Nephron progenitor cell (in vitro differentiated cells): Measurements from ENCODE around the gene TRIM15.

Source experiments
- DNase-seq: peaks from one replicate; pipeline ENCODE4 v3.0.0; 2021
- H3K27ac Mint-ChIP-seq: 2 replicates; pipeline ENCODE4 v1.8.0; 2021; ENCODE audit warnings: mild to moderate bottlenecking, moderate library complexity, mixed read lengths
- H3K27me3 Mint-ChIP-seq: 2 replicates; pipeline ENCODE4 v1.8.0; 2021; ENCODE audit warnings: mild to moderate bottlenecking, low read depth, mixed read lengths; ENCODE audit not compliant: poor library complexity
- H3K36me3 Mint-ChIP-seq: 2 replicates; pipeline ENCODE4 v1.8.0; 2021; ENCODE audit warnings: low read depth, mixed read lengths
- H3K4me1 Mint-ChIP-seq: 2 replicates; pipeline ENCODE4 v1.8.0; 2021; ENCODE audit warnings: mixed read lengths
- H3K4me3 Mint-ChIP-seq: 2 replicates; pipeline ENCODE4 v1.8.0; 2021; ENCODE audit warnings: mild to moderate bottlenecking, moderate library complexity, mixed read lengths
- H3K9me3 Mint-ChIP-seq: 2 replicates; pipeline ENCODE4 v1.8.0; 2021; ENCODE audit warnings: mild to moderate bottlenecking, moderate library complexity, mixed read lengths
- TF ChIP-seq, protein P1 (sequence below): fragments of 200-600 bp; sonication (generic); IDR thresholded peaks from 2 replicates; pipeline ENCODE4 v1.5.0; 2021; ENCODE audit warnings: antibody characterized with exemption

Gene TRIM15

DNA sequence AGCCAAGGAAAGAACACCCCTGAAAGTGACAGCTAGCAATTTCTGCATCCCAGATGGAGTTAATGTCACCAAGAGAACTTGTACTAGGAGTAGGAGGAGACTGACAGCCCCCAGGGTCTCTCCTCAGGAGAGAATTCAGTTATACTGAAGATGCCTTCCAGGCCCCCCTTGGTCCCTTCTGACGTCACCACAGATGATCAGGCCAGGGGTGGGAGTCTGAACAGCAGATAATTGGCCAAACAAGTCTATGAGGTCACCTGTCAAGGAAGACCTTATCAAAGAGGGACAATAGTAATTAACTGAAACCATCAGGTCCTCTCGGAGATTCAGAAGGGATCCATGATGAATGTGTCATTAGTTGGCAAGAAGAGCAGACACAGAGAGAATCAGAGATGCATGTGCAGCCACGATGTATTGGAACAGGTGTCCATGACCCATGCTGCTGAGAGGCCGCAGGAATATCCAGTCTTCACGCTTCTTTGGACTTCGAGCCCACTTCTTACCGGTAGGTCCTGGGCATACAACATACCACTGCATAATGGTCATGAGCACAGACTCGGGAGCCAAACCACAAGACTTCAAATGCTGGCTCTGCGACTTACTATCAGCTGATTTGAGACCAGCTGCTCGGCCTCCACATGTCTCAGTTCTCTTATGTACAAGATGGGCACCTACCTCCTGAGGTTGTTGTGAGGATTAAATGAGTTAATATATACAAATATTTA, 12.5 kb upstream of the TRIM15 start:
- no peaks in the 10 kb centered on the region for H3K4me1 Mint-ChIP-seq
- TF ChIP-seq, protein P1, sequence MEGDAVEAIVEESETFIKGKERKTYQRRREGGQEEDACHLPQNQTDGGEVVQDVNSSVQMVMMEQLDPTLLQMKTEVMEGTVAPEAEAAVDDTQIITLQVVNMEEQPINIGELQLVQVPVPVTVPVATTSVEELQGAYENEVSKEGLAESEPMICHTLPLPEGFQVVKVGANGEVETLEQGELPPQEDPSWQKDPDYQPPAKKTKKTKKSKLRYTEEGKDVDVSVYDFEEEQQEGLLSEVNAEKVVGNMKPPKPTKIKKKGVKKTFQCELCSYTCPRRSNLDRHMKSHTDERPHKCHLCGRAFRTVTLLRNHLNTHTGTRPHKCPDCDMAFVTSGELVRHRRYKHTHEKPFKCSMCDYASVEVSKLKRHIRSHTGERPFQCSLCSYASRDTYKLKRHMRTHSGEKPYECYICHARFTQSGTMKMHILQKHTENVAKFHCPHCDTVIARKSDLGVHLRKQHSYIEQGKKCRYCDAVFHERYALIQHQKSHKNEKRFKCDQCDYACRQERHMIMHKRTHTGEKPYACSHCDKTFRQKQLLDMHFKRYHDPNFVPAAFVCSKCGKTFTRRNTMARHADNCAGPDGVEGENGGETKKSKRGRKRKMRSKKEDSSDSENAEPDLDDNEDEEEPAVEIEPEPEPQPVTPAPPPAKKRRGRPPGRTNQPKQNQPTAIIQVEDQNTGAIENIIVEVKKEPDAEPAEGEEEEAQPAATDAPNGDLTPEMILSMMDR: no peak
- H3K4me3 Mint-ChIP-seq: no peak overlapping the region
- H3K36me3 Mint-ChIP-seq: no peaks in the 10 kb centered on the region
- peaks cover 27% of the 10 kb centered on the region for H3K27me3 Mint-ChIP-seq
- no peaks in the 10 kb centered on the region for H3K9me3 Mint-ChIP-seq
- no peak for DNase-seq
- H3K27ac Mint-ChIP-seq: no peak overlapping the region

DNA sequence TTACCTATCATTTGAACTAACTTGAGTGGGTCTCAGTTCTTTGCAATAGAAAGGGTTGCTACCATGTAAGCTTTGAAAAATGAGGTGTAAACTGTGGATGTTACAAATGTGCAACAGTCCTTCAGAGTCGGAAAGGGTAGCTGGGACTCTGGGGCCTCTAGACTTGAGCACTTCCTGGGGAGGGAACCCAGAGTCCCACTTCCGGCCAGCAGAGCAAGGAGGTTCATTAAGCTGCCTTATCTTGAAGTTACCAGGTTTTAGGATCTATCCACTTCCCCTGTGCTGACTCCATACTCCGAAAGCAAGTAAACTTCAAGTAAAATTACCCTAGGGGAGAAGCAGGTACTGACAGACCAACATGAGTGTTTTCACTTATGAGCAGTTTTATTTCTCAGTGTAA, 11.8 kb upstream of the TRIM15 start:
- Mint-ChIP-seq H3K4me3 (no peak overlapping the region), H3K4me1 (peaks cover 4% of the 10 kb centered on the region), H3K27ac (no peak overlapping the region), H3K9me3 (no peaks in the 10 kb centered on the region), H3K36me3 (no peaks in the 10 kb centered on the region), H3K27me3 (peaks cover 30% of the 10 kb centered on the region)
- TF ChIP-seq, protein P1: no peak
- no peak for DNase-seq

DNA sequence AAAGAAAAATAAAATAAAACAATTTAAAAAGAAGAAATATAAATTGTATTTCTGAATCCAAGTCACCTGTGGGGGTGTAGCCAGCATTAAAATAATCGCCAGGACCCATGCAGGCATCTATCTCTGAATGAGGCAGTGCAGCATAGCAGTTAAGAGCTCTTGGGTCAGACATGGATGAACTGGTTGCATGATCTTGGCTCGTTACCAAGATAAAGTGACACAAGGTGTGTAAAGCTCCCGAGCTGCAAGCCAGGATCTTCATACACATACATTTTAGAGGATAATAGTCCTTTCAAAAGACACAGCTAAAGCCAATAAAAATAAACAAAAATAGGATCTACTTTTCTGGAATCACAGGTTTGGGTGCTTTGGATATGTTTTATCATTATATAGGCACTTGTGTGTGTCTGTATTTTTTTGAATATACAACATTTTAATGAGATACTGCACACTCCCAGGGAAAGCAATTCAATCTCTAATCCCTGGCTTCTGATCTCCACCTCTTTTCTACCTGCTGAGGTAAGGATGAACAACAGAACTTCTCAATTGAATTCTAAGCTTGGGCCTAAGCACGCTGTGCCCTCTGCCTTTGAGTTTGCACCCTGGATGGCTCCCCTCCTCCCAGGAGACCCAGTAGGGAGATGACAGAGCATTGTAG, 11.2 kb upstream of the TRIM15 start:
- no peak for DNase-seq
- H3K9me3 Mint-ChIP-seq: no peaks in the 10 kb centered on the region
- no peaks in the 10 kb centered on the region for H3K36me3 Mint-ChIP-seq
- H3K27me3 Mint-ChIP-seq: peaks cover 30% of the 10 kb centered on the region
- peaks cover 4% of the 10 kb centered on the region for H3K4me1 Mint-ChIP-seq
- TF ChIP-seq, protein P1: no peak
- peak overlapping the region; percentile 41 for H3K27ac Mint-ChIP-seq
- no peak overlapping the region for H3K4me3 Mint-ChIP-seq

DNA sequence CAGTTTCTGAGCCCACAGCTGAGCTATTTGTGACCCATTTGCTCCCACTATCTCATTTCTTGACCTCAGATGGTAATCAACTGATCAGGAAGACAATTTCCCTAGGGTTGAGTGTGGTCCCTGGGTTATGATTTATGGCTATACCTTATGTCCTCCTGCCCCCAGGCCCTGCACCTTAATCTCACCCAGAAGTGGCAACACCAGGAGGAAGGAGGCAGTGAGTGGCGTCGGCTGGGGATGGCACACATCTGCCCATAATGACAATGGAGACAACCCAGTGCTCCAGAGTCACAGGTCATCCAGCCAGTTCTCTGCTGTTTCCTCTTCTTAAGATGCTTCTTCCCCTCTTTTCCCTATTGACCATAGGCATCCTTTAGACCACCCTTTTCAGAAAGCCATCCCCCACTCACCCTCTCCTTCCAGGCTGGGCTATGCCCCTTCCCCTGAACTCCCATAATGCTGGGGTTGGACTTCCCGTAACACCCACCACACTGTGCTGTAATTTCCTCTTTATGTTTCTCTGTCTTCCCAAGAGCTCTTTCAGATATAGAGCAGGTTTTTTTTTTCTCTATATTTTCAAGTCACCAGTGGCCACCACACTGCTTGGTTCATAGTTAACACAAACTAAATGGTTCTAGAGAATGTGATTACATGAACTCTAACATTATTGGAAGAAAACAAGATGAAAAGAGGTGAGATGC, 10.3 kb upstream of the TRIM15 start:
- DNase-seq: no peak
- H3K27me3 Mint-ChIP-seq: peaks cover 36% of the 10 kb centered on the region
- H3K4me3 Mint-ChIP-seq: no peak overlapping the region
- TF ChIP-seq, protein P1: no peak
- H3K36me3 Mint-ChIP-seq: no peaks in the 10 kb centered on the region
- H3K9me3 Mint-ChIP-seq: no peaks in the 10 kb centered on the region
- H3K27ac Mint-ChIP-seq: no peak overlapping the region
- peaks cover 4% of the 10 kb centered on the region for H3K4me1 Mint-ChIP-seq

DNA sequence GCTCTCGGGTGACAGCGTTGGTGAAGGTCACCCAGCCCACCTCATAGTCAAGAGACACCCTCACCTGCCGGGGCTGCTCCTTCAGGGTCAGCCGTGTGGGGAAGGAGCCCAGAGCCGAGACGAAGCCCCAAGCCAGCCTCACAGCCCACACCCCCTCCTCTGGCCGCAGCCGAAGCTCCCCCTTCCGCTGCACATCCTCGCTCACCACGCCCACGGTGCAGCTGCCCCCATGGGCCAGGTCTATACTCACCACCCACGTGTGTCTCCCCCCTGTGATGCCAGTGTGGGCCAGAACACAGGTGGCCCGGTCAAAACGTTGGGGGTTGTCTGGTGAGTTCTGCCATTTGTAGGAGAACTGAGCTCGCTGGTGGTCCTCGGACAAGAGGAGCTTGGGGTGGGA, 9.3 kb upstream of the TRIM15 start:
- Mint-ChIP-seq H3K27me3 (peaks cover 42% of the 10 kb centered on the region), H3K36me3 (no peaks in the 10 kb centered on the region), H3K4me3 (no peak overlapping the region), H3K27ac (no peak overlapping the region), H3K4me1 (peaks cover 4% of the 10 kb centered on the region), H3K9me3 (no peaks in the 10 kb centered on the region)
- no peak for DNase-seq
- TF ChIP-seq, protein P1: no peak
